ENCODE measurements around the gene RAB37. TPM values are rescaled to one million over a fixed set of nuclear protein-coding genes. Genes with fewer than 3 reads are reported as not detected.

The RAB37 gene
- total and polyA plus RNA-seq, 2 of the 8 experiments (the other 6 are each of a cell fraction or from before 2014, with no cell fraction given), result 5.5 to 6.1 TPM

DNA sequence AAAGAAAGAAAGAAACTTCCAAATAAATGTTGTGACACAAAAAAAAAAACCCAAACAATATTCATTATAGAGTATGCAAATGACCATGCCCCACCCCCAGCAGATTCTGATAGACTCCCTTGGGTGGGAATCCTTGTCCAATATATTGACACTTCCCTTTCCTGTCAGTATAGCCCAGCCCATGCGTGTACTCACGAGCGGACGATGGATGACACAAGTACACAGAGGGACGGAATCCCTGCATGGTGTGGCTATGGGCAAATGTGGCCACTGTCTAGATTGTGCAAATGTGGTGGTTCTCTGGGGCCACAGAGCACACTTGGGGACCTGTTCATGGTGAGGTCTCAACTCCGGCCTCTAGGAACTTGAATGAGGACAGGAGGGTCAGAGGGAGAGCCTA is 3.1 kb downstream of the RAB37 start:
- DNase-seq (ENCODE audit: low read depth in 1 of 2, low spot score in 2 of 2), result no peak
- Histone ChIP-seq H2BK15ac (ENCODE audit: low read length) (0 out of 2 replicates have a peak overlapping the region, but pooled peaks have one; percentile 2), H2BK12ac (ENCODE audit: low read depth, low read length) (no peak overlapping the region), H3K9me3 (ENCODE audit: insufficient read depth in 2 of 2, low read depth in 1 of 2, low read length in 1 of 2) (no peaks in the 10 kb centered on the region), H4K5ac (ENCODE audit: insufficient read length, low read depth, low read length) (no peak overlapping the region), H3K27me3 (replicated peaks in 1 of 4; ENCODE audit: control insufficient read depth in 3 of 4, extremely low read depth in 1 of 4, insufficient read depth in 3 of 4, low read length in 3 of 4) (peaks cover 0 to 5% (median 2%) of the 10 kb centered on the region in 4 experiments; a peak in 4 of 7 replicates), H2AFZ (ENCODE audit: low read length) (no peak overlapping the region), H3K9ac (replicated peaks in 1 of 4; ENCODE audit: extremely low read depth in 1 of 4, low read depth in 3 of 4, low read length in 3 of 4) (no peak overlapping the region), H3K27ac (ENCODE audit: low read depth, low read length) (no peak overlapping the region), H3K79me1 (ENCODE audit: low read depth, low read length) (no peaks in the 10 kb centered on the region), H3K4me1 (replicated peaks in 1 of 4; ENCODE audit: control insufficient read depth in 3 of 4, insufficient read depth in 4 of 4, low read length in 3 of 4) (peaks cover 5 to 22% (median 13%) of the 10 kb centered on the region in 4 experiments), H3K4me3 (ENCODE audit: extremely low read depth in 1 of 4, insufficient read depth in 2 of 4, low read depth in 3 of 4, low read length in 4 of 4) (no peak overlapping the region), H4K8ac (ENCODE audit: extremely low read depth, insufficient read depth, low read length) (no peak overlapping the region), H3K18ac (ENCODE audit: extremely low read depth, low read length) (no peak overlapping the region), H3K14ac (ENCODE audit: insufficient read length) (no peak overlapping the region), H2BK120ac (replicated peaks; ENCODE audit: low read depth, low read length) (no peak overlapping the region), H2BK5ac (ENCODE audit: low read depth, low read length) (no peak overlapping the region), H3K36me3 (ENCODE audit: control insufficient read depth in 2 of 4, insufficient read depth in 4 of 4, low read length in 3 of 4) (no peaks in the 10 kb centered on the region), H2AK5ac (ENCODE audit: low read depth, low read length) (no peak overlapping the region; the same call in 1 of the 2 replicates), H4K20me1 (replicated peaks in 1 of 2; ENCODE audit: control insufficient read depth in 1 of 2, insufficient read depth in 2 of 2, low read length in 2 of 2) (no peaks in the 10 kb centered on the region), H3K4me2 (ENCODE audit: insufficient read depth in 1 of 2, low read depth in 2 of 2, low read length in 2 of 2) (no peak overlapping the region), H4K91ac (replicated peaks; ENCODE audit: insufficient read length, low read length) (no peak overlapping the region), H3K56ac (replicated peaks; ENCODE audit: insufficient read length, low read depth, low read length) (no peak overlapping the region), H2BK20ac (ENCODE audit: low read length) (no peak overlapping the region), H3K79me2 (ENCODE audit: control insufficient read depth in 1 of 2, insufficient read depth in 2 of 2, low read length in 2 of 2) (no peaks in the 10 kb centered on the region), H3K23ac (ENCODE audit: insufficient read length) (no peak overlapping the region), H3K4ac (replicated peaks; ENCODE audit: insufficient read length, low read depth, low read length) (no peak overlapping the region), H3K23me2 (ENCODE audit: low read depth, low read length) (peaks cover 12% of the 10 kb centered on the region; the same call in 1 of the 2 replicates)
- 92% methylated on average over 6 of the region's 6 CpGs; no CpG with 5 or more reads in 1 of the 2 experiments for WGBS, 2 experiments (ENCODE audit: extremely low coverage in 1 of 2, insufficient coverage in 1 of 2, insufficient read length in 1 of 2, insufficient replicate concordance in 2 of 2, low coverage in 1 of 2, low lambda C conversion rate in 2 of 2, missing lambda C conversion rate in 1 of 2)
- POLR2A ChIA-PET (ENCODE audit: partially characterized antibody), result no interaction called here
- CTCF ChIA-PET (ENCODE audit: partially characterized antibody), result interaction anchor here (1.2 to 5.7 kb wide), 4 partner anchors 17 to 126 kb away, joined by 3 to 45 read pairs (median 14); no protein-coding TSS in a partner anchor
- no peak for FAIRE-seq
- TF ChIP-seq, protein P1, sequence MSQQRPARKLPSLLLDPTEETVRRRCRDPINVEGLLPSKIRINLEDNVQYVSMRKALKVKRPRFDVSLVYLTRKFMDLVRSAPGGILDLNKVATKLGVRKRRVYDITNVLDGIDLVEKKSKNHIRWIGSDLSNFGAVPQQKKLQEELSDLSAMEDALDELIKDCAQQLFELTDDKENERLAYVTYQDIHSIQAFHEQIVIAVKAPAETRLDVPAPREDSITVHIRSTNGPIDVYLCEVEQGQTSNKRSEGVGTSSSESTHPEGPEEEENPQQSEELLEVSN (IDR thresholded peaks at IDR 0.05), result no peak
- TF ChIP-seq, protein P2, sequence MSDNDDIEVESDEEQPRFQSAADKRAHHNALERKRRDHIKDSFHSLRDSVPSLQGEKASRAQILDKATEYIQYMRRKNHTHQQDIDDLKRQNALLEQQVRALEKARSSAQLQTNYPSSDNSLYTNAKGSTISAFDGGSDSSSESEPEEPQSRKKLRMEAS (IDR thresholded peaks at IDR 0.05), result no peak
- TF ChIP-seq RXRA (IDR thresholded peaks at IDR 0.05; ENCODE audit: insufficient read depth, low read depth, low read length), result no peak
- no peak for TF ChIP-seq EP300 (IDR thresholded peaks at IDR 0.05; ENCODE audit: borderline replicate concordance in 1 of 2, low read depth in 2 of 2, low read length in 2 of 2)

Data from H1 (cell line).